Endothelial cell of umbilical vein (primary cell): ENCODE results near the gene CNOT6L. TPM values are rescaled to one million over a fixed set of nuclear protein-coding genes. Genes with fewer than 3 reads are reported as not detected.

Source experiments
- BruUV-seq: library from RNA; stranded (reverse); fragments of 400-500 nt; replicated peaks from 2 replicates; lab custom pipeline; 2021; lab: Mats Ljungman, UMichigan
- CTCF ChIA-PET: fragments of 300-600, 350-600 bp; sonication (Branson Sonifier 250); formaldehyde crosslinking; loops from one replicate; lab custom pipeline; 2021; ENCODE audit warnings: antibody characterized with exemption, inconsistent platforms; lab: Charles Lee
- POLR2A ChIA-PET: fragments of 300-600, 350-600 bp; sonication (Branson Sonifier 250); formaldehyde crosslinking; loops from one replicate; lab custom pipeline; 2021; ENCODE audit warnings: antibody characterized with exemption, inconsistent platforms; lab: Charles Lee
- DNase-seq: peaks from one replicate; pipeline ENCODE4 v3.0.0-alpha.2; 2011; ENCODE audit warnings: low read depth, low spot score
- FAIRE-seq: peaks from 2 replicates; lab custom pipeline; 2011; peaks lifted over from hg19 to GRCh38; lab: Jason Lieb, UNC
- H2AFZ ChIP-seq: 2 replicates; pipeline ENCODE4 v1.6.0; 2012; ENCODE audit warnings: low read depth, low read length, control low read depth, inconsistent platforms
- H3K27ac ChIP-seq: 2 replicates; pipeline ENCODE4 v1.5.1; 2011; ENCODE audit warnings: low read depth, mild to moderate bottlenecking, control low read depth, low read length, moderate library complexity; ENCODE audit not compliant: insufficient read depth
- H3K27me3 ChIP-seq, 2 experiments: 2 replicates each; pipeline versions ENCODE4 v1.6.0 to v1.6.1; 2011; ENCODE audit warnings: low read length in 2 of 2, mixed read lengths in 1 of 2; ENCODE audit not compliant: control insufficient read depth in 2 of 2, insufficient read depth in 2 of 2
- H3K36me3 ChIP-seq, 2 experiments: 2 replicates in 1 of 2; 3 replicates in 1 of 2; pipeline ENCODE4 v1.5.1; 2011; ENCODE audit warnings: low read length in 2 of 2, mild to moderate bottlenecking in 1 of 2, moderate library complexity in 1 of 2; ENCODE audit not compliant: control insufficient read depth in 2 of 2, insufficient read depth in 2 of 2; ENCODE audit errors: extremely low read depth in 1 of 2
- H3K4me1 ChIP-seq: 3 replicates; pipeline ENCODE4 v1.5.1; 2011; ENCODE audit warnings: mild to moderate bottlenecking, low read length; ENCODE audit not compliant: control insufficient read depth, insufficient read depth; ENCODE audit errors: extremely low read depth
- H3K4me2 ChIP-seq: 2 replicates; pipeline ENCODE4 v1.6.1; 2011; ENCODE audit warnings: low read length, control low read depth, mixed read lengths; ENCODE audit not compliant: insufficient read depth
- H3K4me3 ChIP-seq, 3 experiments: fragments of 200-600 bp in 1 of 3; sonication (generic), shearing (Covaris generic) in 1 of 3; replicated peaks in 1 of 3; 2 replicates each; pipeline ENCODE4 v1.5.1; 2011 to 2016; ENCODE audit warnings: control low read depth in 3 of 3, low read length in 3 of 3, mild to moderate bottlenecking in 2 of 3, inconsistent platforms in 1 of 3, low read depth in 1 of 3, moderate library complexity in 1 of 3; ENCODE audit not compliant: insufficient read depth in 1 of 3
- H3K79me2 ChIP-seq: 2 replicates; pipeline ENCODE4 v1.6.0; 2012; ENCODE audit warnings: low read length, inconsistent platforms; ENCODE audit not compliant: control insufficient read depth, insufficient read depth
- H3K9ac ChIP-seq: replicated peaks from 2 replicates; pipeline ENCODE3; 2011; ENCODE audit warnings: low read length, control low read depth; ENCODE audit not compliant: insufficient read depth; ENCODE audit errors: extremely low read depth
- H3K9me1 ChIP-seq: replicated peaks from 3 replicates; pipeline ENCODE4 v1.6.0; 2011; ENCODE audit warnings: mild to moderate bottlenecking, low read length; ENCODE audit not compliant: control insufficient read depth, insufficient read depth; ENCODE audit errors: extremely low read depth
- H3K9me3 ChIP-seq: replicated peaks from 2 replicates; pipeline ENCODE4 v1.5.1; 2012; ENCODE audit warnings: low read length, inconsistent platforms; ENCODE audit not compliant: control insufficient read depth, insufficient read depth
- H4K20me1 ChIP-seq: replicated peaks from 2 replicates; pipeline ENCODE3; 2011; ENCODE audit warnings: mild to moderate bottlenecking, low read length; ENCODE audit not compliant: control insufficient read depth, insufficient read depth; ENCODE audit errors: extremely low read depth
- EZH2 ChIP-seq: IDR thresholded peaks from 2 replicates; pipeline ENCODE4 v1.6.1; 2012; ENCODE audit warnings: borderline replicate concordance, low read depth, mild to moderate bottlenecking, moderate library complexity, low read length, inconsistent platforms; ENCODE audit not compliant: severe bottlenecking
- FOS ChIP-seq: IDR thresholded peaks from 2 replicates; pipeline ENCODE4 v1.6.1; 2011; ENCODE audit warnings: mild to moderate bottlenecking, low read length, moderate library complexity, borderline replicate concordance; ENCODE audit not compliant: insufficient read depth
- GATA2 ChIP-seq: IDR thresholded peaks from 2 replicates; pipeline ENCODE4 v1.7.0; 2011; ENCODE audit warnings: low read depth, mild to moderate bottlenecking, moderate library complexity, mixed read lengths, low read length; ENCODE audit not compliant: insufficient read length, insufficient read depth
- POLR2A ChIP-seq: IDR thresholded peaks from 2 replicates; pipeline ENCODE4 v1.6.1; 2012; ENCODE audit warnings: low read depth, mild to moderate bottlenecking, control low read depth, low read length
- dilution Hi-C: fragments of 300-500 bp; cut with MboI; formaldehyde crosslinking; loops from one replicate; pipeline ENCODE4 v1.15.0; 2019; ENCODE audit warnings: low sequenced_read_pairs; ENCODE audit not compliant: extremely low pct_ligation_motif_present
- intact Hi-C: fragments of 100-400 bp; cut with micrococcal nuclease; formaldehyde crosslinking; loops from one replicate; pipeline ENCODE4 v1.10.0; 2022
- polyA plus RNA-seq, 4 experiments: library from polyadenylated mRNA; depleted of rRNA in 3 of 4; stranded (reverse) in 3 of 4; unstranded in 1 of 4; fragments of >200 nt; gene quantifications; 2 replicates each; pipeline versions ENCODE4 v1.2.1 to v1.2.3, GENCODE V29; 2011 to 2012; ENCODE audit warnings: missing spikeins in 1 of 4
- total RNA-seq: library from RNA; stranded (reverse); gene quantifications from 2 replicates; pipeline ENCODE4 v1.2.3, GENCODE V29; 2021
- TF ChIP-seq, protein P1 (sequence below): IDR thresholded peaks from 2 replicates; pipeline ENCODE4 v1.6.1; 2011; ENCODE audit not compliant: insufficient read depth, insufficient read length
- TF ChIP-seq, protein P2 (sequence below), 2 donors: IDR thresholded peaks; 1 replicate in 1 of 2; 2 replicates in 1 of 2; pipeline ENCODE4 v1.5.1; 2011; ENCODE audit warnings: low read length in 2 of 2, mild to moderate bottlenecking in 2 of 2, moderate library complexity in 2 of 2, control low read depth in 1 of 2, inconsistent platforms in 1 of 2, low read depth in 1 of 2; ENCODE audit not compliant: insufficient read depth in 1 of 2; ENCODE audit errors: extremely low read depth in 1 of 2

The CNOT6L gene
- total and polyA plus RNA-seq, 2 donors (not counting 3 experiments of a cell fraction or from before 2014, with no cell fraction given), result 8.5 to 60.7 TPM

DNA sequence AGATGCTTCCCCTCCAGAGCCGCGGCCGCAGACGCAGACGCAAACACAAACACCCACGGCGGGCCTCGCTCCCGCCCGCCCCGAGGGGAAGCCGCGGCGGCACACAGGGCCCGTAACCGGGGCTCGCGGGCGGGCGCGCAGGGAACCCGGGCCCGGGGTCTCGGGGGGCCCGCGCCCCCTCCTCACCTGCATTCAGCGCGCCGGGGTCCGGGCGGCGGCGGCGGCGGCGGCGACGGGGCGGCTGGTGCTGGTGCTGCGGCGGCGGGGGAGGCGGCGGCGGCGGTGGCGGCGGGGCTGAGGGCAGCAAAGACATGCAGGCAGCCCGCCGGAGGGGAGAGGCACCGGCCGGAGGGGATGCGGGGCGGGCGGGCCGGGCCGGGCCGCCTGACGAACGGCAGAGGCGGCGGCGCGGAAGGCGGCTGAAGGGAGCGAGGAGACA lies 255 bp upstream of the CNOT6L start:
- Histone ChIP-seq H3K9me3 (no peaks in the 10 kb centered on the region), H3K36me3 (no peaks in the 10 kb centered on the region), H3K9ac (peak overlapping the region; percentile 91), H3K4me1 (peaks cover 28% of the 10 kb centered on the region), H4K20me1 (peaks cover 21% of the 10 kb centered on the region), H3K27ac (peak overlapping the region; percentile 96), H3K4me3 (peak overlapping the region; percentile 94 to 99 (median 96)), H3K79me2 (peaks cover 52% of the 10 kb centered on the region), H3K27me3 (no peaks in the 10 kb centered on the region), H3K9me1 (peaks cover 7% of the 10 kb centered on the region), H2AFZ (peak overlapping the region; percentile 78), H3K4me2 (peak overlapping the region; percentile 49)
- no peak for TF ChIP-seq POLR2A
- TF ChIP-seq, protein P1, sequence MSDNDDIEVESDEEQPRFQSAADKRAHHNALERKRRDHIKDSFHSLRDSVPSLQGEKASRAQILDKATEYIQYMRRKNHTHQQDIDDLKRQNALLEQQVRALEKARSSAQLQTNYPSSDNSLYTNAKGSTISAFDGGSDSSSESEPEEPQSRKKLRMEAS, result no peak
- TF ChIP-seq GATA2, result no peak
- TF ChIP-seq FOS, result no peak
- no peak for TF ChIP-seq EZH2
- FAIRE-seq (no peak), DNase-seq (no peak)
- intact Hi-C loops (loop anchor here (1.0 to 10.0 kb wide), 3 partner anchors 112 to 185 kb away; no protein-coding TSS in a partner anchor), dilution Hi-C loops (no loop called here)
- CTCF ChIA-PET, result interaction anchor here (0.7 to 2.6 kb wide), 6 partner anchors 19 to 129 kb away, joined by 3 to 17 read pairs (median 3); partner anchors contain the start of gene MRPL1
- POLR2A ChIA-PET, result interaction anchor here (0.8 to 2.2 kb wide), 3 partner anchors 9 to 101 kb away, joined by 3 to 25 read pairs (median 3); partner anchors contain the start of gene MRPL1
- no TSS peak for BruUV-seq

DNA sequence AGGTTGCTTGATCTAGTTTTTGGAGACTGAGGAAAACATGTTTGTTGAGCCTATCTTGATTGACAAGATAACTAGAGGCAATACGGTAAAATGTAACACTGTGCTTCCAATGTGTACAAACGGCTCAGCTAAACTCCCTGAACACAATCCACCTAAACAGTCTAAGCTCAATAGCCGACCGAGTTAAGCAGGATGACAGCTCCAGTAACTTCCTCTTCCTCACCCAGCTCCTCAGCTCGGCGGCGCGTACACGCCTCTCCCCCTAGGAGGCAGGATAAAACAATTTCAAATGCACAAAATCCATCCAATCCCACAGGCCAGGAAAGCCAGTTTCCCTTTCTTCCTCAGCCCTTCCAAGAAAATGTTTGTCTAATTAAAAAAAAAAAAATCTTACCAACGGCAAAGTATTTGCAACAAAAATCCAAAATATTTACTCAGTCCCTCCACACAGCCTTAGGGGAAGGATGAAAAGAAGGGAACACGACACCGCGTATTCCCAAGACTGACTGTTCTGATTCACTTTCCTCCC lies 1.0 kb downstream of the CNOT6L start:
- dilution Hi-C loops, result no loop called here
- no peaks in the 10 kb centered on the region for H3K36me3 ChIP-seq
- TSS peak; percentile 34 for BruUV-seq
- H4K20me1 ChIP-seq, result peaks cover 26% of the 10 kb centered on the region
- peak overlapping the region; percentile 99 for H3K4me2 ChIP-seq
- FAIRE-seq (peak; percentile 74), DNase-seq (peak; percentile 88)
- H3K27ac ChIP-seq, result peak overlapping the region; percentile 85
- peaks cover 64% of the 10 kb centered on the region for H3K79me2 ChIP-seq
- ChIA-PET CTCF (interaction anchor here (0.6 to 2.6 kb wide), 11 partner anchors 15 to 239 kb away, joined by 3 to 20 read pairs (median 3); partner anchors contain the start of genes FRAS1 and MRPL1), POLR2A (interaction anchor here (0.6 to 1.4 kb wide), 3 partner anchors 44 to 167 kb away, joined by 3 to 5 read pairs (median 4); partner anchors contain the start of gene MRPL1)
- H3K27me3 ChIP-seq, result no peaks in the 10 kb centered on the region
- no peaks in the 10 kb centered on the region for H3K9me3 ChIP-seq
- peaks cover 28% of the 10 kb centered on the region for H3K4me1 ChIP-seq
- H3K4me3 ChIP-seq, result peak overlapping the region; percentile 59 to 99 (median 96)
- intact Hi-C loops, result loop anchor here (1.0 to 10.0 kb wide), 4 partner anchors 36 to 183 kb away; no protein-coding TSS in a partner anchor
- H2AFZ ChIP-seq, result peak overlapping the region; percentile 60
- H3K9me1 ChIP-seq, result peaks cover 7% of the 10 kb centered on the region
- peak overlapping the region; percentile 91 for H3K9ac ChIP-seq
- TF ChIP-seq, protein P2, sequence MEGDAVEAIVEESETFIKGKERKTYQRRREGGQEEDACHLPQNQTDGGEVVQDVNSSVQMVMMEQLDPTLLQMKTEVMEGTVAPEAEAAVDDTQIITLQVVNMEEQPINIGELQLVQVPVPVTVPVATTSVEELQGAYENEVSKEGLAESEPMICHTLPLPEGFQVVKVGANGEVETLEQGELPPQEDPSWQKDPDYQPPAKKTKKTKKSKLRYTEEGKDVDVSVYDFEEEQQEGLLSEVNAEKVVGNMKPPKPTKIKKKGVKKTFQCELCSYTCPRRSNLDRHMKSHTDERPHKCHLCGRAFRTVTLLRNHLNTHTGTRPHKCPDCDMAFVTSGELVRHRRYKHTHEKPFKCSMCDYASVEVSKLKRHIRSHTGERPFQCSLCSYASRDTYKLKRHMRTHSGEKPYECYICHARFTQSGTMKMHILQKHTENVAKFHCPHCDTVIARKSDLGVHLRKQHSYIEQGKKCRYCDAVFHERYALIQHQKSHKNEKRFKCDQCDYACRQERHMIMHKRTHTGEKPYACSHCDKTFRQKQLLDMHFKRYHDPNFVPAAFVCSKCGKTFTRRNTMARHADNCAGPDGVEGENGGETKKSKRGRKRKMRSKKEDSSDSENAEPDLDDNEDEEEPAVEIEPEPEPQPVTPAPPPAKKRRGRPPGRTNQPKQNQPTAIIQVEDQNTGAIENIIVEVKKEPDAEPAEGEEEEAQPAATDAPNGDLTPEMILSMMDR (IDR thresholded peaks at IDR 0.05; ENCODE audit: extremely low read depth in 1 of 2, insufficient read depth in 1 of 2, low read depth in 1 of 2, low read length in 2 of 2), result peak; percentile 47 to 53
- TF ChIP-seq FOS, result no peak
